SW 1271 (cell line): ENCODE data around the gene QPCTL.
"Not testable (repeated sequence)": the region's sequence is repeated elsewhere in the genome, so short reads cannot be mapped to it uniquely, and the experiment has no call there.

ENCODE experiments used
- DNase-seq, 2 experiments: peaks; one replicate each; lab custom pipeline; 2025; lab: John Stamatoyannopoulos, UW

The QPCTL gene

DNA sequence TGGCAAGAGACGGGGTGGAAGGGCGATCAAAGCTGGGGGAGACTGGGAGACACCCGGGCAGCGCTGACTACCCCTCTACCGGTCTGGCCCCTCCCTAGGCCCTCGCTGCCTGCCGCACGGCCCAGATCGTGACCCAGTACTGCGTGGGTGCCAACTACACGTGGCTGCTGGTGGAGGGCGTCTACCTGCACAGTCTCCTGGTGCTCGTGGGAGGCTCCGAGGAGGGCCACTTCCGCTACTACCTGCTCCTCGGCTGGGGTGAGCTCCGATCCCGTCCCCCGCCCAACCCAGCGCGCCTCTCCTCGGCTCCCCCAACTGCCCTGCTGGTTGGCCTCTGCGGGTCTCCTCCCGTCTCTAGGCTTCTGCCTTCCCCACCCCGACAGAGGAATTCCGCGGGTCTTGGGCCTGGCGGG, 15.6 kb upstream of the QPCTL start:
- no peak for DNase-seq

DNA sequence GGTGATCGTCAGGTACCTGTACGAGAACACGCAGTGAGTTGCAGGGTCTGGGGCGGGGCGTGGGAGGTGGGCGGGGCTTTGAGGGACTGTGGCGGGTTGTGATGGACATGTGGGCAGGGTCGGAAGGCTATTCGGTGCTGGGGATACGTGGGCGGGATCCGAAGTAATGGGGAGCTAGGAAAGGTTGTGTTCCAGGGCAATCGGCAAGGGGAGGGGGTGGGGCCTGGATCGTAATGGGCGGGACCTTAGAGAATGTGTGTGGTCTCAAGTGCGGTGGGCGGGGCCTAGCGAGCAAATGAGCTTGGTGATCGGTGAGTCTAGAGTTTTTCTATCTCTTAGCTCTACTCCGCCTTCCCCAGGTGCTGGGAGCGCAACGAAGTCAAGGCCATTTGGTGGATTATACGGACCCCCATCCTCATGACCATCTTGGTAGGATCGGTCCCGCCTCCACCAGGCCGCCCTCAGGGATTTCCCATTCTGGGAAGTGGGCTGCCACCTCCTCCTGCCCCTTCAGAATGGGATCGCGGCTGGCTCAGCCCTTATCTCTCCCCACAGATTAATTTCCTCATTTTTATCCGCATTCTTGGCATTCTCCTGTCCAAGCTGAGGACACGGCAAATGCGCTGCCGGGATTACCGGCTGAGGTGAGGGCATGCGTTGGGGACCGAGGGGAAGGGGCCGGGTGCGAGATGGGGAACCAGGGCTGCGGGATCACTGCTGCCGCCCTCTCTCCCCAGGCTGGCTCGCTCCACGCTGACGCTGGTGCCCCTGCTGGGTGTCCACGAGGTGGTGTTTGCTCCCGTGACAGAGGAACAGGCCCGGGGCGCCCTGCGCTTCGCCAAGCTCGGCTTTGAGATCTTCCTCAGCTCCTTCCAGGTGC, 14.9 kb upstream of the QPCTL start:
- no peak for DNase-seq

DNA sequence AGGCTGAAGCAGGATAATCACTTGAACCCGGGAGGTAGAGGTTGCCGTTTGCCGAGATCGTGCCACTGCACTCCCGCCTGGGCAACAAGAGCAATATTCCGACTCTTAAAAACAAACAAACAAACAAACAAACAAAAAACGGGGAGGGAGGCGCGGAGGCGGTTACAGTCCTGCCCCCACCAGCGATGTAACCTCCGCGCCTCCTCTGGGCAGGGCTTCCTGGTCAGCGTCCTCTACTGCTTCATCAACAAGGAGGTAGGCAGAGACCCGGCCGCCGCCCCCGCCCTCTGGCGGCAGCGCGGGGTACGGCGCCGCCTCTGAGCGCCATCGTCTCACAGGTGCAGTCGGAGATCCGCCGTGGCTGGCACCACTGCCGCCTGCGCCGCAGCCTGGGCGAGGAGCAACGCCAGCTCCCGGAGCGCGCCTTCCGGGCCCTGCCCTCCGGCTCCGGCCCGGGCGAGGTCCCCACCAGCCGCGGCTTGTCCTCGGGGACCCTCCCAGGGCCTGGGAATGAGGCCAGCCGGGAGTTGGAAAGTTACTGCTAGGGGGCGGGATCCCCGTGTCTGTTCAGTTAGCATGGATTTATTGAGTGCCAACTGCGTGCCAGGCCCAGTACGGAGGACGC, 11.0 kb upstream of the QPCTL start:
- peak in 1 of 2 experiments; percentile 81 for DNase-seq

DNA sequence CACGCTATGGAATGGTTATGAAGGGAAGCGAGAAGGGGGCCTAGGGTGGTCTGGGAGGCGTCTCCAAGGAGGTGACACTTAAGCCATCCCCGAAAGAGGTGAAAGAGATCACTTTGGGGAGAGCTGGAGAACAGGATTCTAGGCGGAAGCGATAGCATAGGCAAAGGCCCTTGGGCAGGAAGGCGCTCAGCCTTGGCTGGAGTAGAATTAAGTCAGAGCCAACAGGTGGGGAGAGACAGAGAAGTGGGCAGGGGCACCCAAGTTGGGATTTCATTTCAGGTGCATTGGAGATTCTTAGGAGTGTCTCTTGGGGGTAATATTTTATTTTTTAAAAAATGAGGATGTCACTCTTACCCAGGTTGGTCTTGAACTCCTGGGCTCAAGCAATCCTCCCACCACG, 10.3 kb upstream of the QPCTL start:
- DNase-seq, result no peak

DNA sequence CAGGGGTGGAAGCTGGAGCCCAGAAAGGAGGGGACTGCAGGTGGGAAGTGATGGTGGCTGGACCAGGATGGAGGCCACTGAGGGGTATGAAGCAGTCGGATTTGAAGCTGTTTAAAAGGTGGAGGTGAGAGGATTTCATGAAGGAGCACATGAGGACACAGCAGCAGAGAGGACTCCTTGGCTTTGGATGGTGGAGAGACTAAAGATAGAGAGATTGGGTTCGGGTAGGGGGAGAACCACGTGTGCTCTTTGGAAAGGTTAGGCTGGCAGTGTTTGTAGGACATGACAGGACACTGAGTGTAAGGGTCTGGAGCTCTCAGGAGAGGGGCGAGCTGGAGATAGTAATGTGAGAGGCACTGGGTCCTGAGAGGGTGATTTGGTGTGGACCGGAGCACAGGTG, 9.6 kb upstream of the QPCTL start:
- no peak for DNase-seq

DNA sequence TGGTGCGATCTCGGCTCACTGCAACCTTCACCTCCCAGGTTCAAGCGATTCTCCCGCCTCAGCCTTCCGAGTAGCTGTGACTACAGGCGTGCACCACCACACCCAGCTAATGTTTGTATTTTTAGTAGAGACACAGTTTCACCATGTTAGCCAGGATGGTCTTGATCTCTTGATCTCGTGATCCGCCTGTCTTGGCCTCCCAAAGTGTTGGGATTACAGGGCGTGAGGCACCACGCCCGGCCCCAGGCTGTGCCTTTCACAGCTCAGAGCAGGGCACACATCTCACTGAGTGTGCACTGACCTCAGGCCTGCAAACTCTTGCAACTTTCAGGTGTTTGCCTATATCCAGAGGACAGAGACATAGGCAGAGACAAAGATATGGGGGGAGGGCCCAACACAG, 7.4 kb upstream of the QPCTL start:
- DNase-seq, result not testable (repeated sequence)

DNA sequence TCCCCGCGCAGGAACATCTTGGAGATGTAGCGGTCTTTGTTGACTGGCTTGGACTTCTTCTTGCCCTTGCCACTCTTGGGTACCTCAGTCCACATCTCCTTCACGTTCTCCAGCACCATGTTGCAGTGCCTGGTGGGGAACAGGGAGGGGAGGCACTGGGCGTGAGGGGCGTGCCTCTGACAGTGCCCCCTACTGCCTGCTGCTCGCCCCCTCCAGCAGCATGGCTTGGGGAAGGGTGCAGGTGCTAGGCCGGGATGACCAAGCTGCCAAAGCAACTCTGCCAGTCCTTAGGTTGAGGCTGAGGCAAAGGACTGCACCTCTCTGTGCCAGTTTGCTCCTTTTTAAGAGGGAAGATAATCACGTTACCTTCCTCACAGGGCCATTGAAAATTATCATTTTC, 4.9 kb upstream of the QPCTL start:
- DNase-seq, result no peak

DNA sequence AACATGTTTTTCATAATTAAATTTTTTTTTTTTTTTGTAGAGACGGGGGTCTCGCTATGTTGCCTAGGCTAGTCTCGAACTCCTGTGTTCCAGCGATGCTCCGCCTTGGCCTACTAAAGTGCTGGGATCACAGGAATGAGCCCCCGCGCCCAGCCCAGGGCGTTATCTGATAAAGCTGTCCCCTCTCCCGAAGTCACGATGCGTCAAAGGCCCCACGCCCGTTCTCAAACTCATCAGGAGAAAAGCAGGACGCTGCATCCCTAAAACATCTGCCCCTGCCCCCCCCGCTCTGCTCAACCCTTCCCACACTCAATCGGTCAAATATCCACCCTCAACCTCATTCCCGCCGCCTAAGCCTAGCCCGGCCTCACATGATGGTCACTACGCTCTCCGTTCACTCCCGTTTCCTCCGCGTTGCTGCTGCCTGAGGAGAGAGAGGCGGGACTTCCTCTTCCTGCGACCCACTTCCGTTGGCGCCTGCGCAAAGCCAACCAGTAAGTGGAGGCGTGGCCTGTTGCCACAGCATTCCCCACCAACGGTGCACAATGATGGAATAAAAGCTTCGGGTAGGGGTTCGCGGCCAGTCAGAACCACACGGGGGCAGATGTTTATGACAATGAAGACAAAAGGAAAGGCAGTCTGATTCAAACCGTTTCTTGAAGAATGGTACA, 815 bp upstream of the QPCTL start, which contains the start of gene SNRPD2:
TSS of gene SNRPD2 (minus strand) at position 438 of the 671 bp plus-strand sequence. CDS start at position 373, 65 bp downstream.
- peak; percentile 62 to 90 for DNase-seq

DNA sequence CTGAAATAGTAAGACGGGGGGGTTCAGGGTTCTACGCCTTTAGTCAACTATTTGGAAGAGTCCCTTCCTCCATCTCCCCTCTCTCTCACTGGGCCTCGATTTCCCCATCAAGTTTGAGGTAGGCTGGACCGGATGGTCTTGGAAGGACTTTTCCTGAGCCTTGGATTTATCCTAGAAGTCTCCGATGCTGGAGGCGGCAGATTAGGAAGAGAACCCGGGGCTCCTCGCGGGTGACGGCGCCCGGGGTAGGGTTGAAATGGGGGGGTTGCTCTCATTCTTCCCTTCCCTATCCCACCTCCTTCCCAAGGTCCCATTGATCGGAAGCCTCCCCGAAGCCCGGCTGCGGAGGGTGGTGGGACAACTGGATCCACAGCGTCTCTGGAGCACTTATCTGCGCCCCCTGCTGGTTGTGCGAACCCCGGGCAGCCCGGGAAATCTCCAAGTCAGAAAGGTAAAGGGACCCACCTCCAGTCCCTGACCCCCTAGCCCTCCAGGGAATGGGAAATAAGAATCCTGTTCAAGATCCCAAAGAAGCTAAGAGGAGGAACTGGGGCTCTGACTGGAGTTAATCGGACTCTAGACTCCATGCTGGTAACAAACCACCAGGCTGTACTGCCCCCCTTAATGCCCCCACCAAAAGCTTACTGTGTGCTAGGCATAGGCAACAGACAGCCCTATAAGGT, 781 bp downstream of the QPCTL start:
- peak in 1 of 2 experiments; percentile 37 for DNase-seq

DNA sequence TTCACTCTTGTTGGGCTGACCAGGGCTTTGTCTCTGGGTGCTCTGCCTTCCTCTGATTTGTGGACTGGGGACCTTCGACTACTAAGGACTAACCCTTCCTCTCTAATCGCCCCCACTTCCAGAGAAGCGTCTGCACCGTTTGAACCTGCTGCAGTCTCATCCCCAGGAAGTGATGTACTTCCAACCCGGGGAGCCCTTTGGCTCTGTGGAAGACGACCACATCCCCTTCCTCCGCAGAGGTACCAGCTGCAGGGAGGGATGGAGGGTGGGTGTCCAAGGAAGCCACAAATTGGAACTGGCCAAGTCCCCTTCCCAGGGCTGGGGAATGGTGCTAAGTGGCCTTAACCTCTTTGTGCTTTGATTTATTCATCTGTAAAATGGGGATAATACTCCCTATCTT, 9.2 kb downstream of the QPCTL start:
- DNase-seq, result no peak

DNA sequence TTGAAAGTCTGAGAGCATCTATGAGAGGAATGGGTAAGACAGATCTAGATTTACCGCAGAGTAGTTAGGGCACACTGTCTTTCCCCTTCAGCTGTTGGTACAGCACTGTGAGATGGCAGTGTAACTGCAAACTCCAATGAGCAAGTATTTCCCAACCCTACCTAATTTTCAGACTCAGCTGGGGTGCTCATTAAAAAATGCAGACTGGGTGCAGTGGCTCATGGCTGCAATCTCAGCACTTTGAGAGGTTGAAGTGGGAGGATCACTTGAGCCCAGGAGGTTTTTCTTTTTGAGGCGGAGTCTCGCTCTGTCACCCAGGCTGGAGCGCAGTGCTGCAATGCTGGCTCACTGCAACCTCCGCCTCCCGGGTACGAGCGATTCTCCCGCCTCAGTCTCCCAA, 12.6 kb downstream of the QPCTL start:
- DNase-seq, result no peak

DNA sequence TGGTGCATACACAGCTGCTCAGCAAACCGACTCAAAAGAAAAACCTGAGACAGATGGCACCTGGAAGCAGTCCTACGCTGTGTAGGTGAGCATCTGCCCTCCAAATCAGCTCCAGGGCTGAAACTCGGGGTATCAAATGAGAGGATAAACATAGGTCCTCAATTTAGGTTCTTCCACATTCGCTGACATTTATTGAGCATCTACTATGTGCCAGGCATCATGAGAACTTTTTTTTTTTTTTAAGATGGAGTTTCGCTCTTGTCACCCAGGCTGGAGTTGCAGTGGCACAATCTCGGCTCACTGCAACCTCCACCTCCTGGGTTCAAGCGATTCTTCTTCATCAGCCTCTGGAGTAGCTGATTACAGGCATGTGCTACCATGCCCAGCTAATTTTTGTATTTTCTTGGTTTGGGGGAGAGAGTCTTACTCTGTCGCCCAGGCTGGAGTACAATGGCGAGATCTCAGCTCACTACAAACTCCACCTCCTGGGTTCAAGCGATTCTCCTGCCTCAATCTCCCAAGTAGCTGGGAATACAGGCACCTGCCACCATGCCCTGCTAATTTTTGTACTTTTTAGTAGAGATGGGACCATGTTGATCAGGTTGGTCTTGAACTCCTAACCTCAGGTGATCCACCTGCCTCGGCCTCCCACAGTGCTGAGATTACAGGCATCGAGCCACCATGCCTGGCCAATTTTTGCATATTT, 13.4 kb downstream of the QPCTL start:
- DNase-seq, result no peak

DNA sequence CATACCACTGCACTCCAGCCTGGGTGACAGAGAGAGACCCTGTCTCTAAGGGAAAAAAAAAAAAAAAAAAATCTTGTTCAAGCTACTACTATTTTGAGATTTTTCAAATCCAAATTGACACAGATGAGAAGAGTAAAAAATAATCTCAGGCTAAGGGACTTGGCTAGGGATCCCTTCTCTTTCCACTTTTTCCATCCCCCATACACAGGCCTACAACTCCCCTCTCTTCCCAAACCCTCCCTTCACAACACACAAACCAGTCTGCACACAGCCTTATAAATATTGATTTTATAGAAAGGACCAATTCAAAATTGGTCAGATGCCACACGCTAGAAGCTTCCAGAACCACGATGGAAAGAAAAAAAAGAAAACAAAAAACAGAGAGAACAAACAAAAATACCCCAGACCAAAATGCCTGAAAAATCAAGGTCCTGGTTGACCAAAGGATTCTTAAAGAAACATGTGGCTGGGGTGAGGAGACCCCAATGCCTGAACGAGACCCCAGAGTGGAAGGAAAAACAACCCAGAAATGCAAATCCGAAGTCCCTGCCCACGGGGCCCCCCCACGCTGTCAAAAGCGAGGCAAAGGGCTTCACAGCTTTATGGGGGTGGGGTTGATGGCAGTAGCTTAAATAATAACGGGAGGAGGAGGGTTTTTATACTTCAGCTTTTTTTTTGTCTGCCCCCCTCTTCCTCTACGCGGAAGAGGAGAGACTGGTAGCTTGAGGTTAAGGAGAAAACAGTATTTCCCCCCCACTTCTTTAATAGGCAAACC, 18.1 kb downstream of the QPCTL start:
- no peak for DNase-seq

DNA sequence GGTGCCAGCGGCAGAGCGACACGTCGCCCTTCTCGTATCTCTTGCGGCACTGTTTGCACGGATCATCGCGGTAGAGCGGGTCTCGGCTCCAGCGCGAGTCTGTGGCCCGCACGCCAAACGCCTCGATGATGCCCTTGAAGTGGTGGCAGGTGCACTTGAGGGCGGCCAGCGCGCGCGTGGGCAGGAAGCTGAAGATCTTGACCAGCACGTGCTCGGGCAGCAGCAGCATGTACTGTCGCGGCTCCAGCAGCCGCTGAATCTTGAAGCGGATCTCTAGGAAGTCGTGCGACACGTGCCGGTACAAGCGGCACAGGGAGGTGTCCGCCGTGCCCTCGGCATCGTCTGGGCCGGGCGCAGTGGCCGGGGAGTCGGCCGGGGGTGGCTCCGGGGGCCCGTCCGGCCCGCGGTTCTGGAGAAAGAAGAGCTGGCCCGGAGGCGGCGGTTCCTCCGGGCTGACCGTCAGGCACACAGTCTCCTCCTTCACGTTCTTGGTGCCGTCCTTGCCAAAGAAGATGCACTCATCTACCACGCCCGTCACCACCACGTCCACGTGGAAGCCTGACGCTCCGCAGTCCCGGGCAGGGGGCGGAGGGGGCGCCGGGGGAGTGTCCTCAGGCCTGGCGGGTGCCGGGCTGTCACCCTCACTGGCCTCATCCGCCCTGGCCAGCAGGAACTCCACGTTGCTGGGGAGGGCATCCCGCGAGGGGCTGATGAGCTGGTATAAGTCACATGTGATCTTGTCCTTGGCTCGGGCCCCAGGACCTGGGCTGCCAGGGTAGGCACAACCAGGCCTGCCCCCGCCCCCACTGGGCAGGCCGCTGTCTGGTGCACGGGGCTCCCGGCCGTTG, 19.6 kb downstream of the QPCTL start:
- no peak for DNase-seq

DNA sequence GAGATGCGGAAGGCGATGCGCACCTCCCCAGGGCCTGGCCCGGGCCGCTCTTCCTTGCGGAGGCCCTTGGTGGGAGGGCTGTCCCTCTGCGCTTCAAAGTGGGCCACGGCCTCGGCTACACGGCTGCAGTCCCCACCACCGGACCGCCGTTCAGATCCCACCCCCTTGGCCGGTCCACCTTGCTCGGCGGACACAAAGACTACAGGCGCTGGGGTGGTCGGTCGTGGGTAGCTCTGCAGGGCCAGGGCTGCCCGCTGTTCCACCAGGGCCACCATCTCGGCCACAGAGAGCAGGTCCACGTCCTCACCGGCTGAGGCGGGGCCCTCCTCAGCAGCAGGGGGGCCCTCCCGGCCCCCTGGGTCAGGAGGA, 20.2 kb downstream of the QPCTL start:
- DNase-seq, result no peak

DNA sequence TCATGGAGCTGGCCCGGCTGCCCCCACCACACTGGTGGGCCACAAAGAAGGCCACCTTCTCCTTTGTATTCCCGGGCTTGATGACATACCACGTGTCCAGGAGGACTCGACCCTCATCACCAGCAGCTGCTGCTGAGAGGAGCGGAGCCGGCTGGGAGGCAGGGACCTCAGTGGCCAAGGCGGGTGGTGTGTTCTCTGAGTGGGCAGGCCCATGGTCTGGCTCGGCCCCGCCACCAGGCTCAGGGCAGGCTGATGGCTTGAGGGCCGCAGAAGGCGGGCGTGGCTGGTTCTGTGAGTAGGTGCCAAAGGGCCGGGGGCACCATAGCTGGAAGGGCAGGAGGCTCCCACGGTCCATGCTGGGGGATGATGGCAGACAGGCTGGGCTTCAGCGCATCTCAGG, 20.7 kb downstream of the QPCTL start:
- DNase-seq, result no peak

DNA sequence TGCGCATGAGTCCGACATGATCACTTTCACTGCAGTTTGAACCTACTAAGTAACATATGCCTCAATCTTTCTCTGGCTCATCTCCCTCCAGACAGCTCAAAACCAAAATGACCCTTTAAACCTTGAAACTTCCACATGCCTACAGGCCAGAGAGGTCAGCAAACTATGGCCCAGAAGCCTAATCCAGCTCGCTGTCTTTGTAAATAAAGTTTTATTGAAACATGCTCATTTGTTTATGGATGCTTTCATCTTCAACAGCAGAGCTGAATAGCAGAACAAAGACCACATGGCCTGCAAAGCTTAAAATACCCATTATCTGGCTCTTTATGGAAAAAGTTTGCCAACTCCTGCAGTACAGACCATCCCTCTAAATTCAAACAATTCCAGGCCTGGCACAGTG, 22.7 kb downstream of the QPCTL start:
- DNase-seq, result no peak

DNA sequence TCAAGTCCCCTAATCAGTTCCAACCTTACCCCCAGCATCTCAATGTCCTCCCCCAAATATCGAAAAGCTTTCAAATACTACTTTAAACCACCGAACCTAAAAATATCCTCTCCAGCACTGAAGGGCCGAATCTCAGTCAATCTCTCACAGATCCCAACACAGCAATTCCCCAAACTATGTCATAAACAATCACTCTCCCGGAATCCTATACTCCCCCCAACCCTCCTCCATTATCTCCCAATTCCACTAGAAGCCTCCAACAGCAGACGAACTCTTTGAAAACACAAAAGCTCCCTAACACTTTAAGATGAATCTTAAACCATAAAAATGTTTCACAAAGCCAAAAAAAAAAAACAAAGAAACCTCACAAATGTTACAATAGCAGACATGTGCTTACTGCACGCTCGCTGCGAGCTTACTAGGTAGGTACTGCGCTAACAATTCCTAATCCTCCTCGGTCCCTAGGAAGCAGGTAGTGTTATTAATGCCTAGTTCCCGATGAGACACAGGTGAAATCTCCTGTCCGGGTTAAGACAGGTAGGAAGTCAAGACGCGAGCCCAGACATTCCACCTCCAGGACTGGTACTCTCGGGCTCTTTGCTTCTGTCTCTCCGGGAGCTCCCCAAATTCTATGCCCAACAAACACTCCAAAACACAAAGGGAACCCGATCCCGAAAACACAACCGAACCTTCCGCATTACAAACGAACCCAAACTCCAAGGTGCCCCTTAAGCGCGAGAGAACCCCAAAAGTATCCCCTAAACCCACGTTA, 24.1 kb downstream of the QPCTL start:
- no peak for DNase-seq
